ENCODE measurements around the gene FMN1. TPM values are rescaled to one million over a fixed set of nuclear protein-coding genes. Genes with fewer than 3 reads are reported as not detected.

Gene FMN1
- total RNA-seq, 4 donors from 2014 or later = 4.3 to 10.1 (median 8.8) TPM

GRCh38 chr15:32743411-32744140, 450.9 kb downstream of the FMN1 start:
- Histone ChIP-seq H3K4me3 (no peak overlapping the region), H3K27me3 (no peaks in the 10 kb centered on the region), H3K4me1 (no peaks in the 10 kb centered on the region), H3K9me3 (no peaks in the 10 kb centered on the region), H3K27ac (no peak overlapping the region), H3K36me3 (no peaks in the 10 kb centered on the region)
- WGBS, 2 donors = 37 to 47% methylated on average over 4 to 5 of the region's 5 CpGs
- intact Hi-C loops (cut with DNase I) = no loop called here
- TF ChIP-seq CTCF (IDR thresholded peaks at IDR 0.05) (no peak), POLR2A (IDR thresholded peaks at IDR 0.05) (no peak)
- DNase-seq = no peak

- WGBS, 2 donors = 57 to 83% methylated on average over 1 of the region's 1 CpG
- H3K36me3 ChIP-seq = no peaks in the 10 kb centered on the region
- no peaks in the 10 kb centered on the region for H3K27me3 ChIP-seq
- no peak overlapping the region for H3K27ac ChIP-seq
- H3K4me1 ChIP-seq = no peaks in the 10 kb centered on the region
- no peaks in the 10 kb centered on the region for H3K9me3 ChIP-seq
- TF ChIP-seq CTCF (IDR thresholded peaks at IDR 0.05) = no peak
- no peak for TF ChIP-seq POLR2A (IDR thresholded peaks at IDR 0.05)
- no peak overlapping the region for H3K4me3 ChIP-seq
- intact Hi-C loops (cut with DNase I) = no loop called here
- DNase-seq = no peak
These were observed 454.9 kb downstream of the FMN1 start for GRCh38 chr15:32739522-32740063.

- H3K4me3 ChIP-seq = no peak overlapping the region
- WGBS, 2 donors = 75 to 92% methylated on average over 1 of the region's 1 CpG
- intact Hi-C loops (cut with DNase I) = no loop called here
- no peaks in the 10 kb centered on the region for H3K27me3 ChIP-seq
- TF ChIP-seq CTCF (IDR thresholded peaks at IDR 0.05) (no peak), POLR2A (IDR thresholded peaks at IDR 0.05) (no peak)
- no peak for DNase-seq
- no peaks in the 10 kb centered on the region for H3K4me1 ChIP-seq
- no peaks in the 10 kb centered on the region for H3K36me3 ChIP-seq
- H3K27ac ChIP-seq = no peak overlapping the region
- H3K9me3 ChIP-seq = no peaks in the 10 kb centered on the region
These were observed 455.8 kb downstream of the FMN1 start for GRCh38 chr15:32738666-32739065.

- intact Hi-C loops (cut with DNase I) = no loop called here
These were observed 457.2 kb downstream of the FMN1 start for GRCh38 chr15:32737304-32737703.

More at GRCh38 chr15:32737304-32737703, 457.2 kb downstream of the FMN1 start:
- TF ChIP-seq CTCF (IDR thresholded peaks at IDR 0.05) = no peak
- no peak for TF ChIP-seq POLR2A (IDR thresholded peaks at IDR 0.05)
- H3K36me3 ChIP-seq = no peaks in the 10 kb centered on the region
- H3K27me3 ChIP-seq = no peaks in the 10 kb centered on the region
- H3K4me3 ChIP-seq = no peak overlapping the region
- H3K9me3 ChIP-seq = no peaks in the 10 kb centered on the region
- H3K27ac ChIP-seq = no peak overlapping the region
- DNase-seq = no peak
- no peaks in the 10 kb centered on the region for H3K4me1 ChIP-seq
- WGBS, 2 donors = 85 to 87% methylated on average over 4 of the region's 4 CpGs

All from esophagus squamous epithelium (tissue), 5 donors.